ENCODE data around the gene DLG4.
"Not testable (repeated sequence)": the region's sequence is repeated elsewhere in the genome, so short reads cannot be mapped to it uniquely, and the experiment has no call there.

DLG4 gene

DNA sequence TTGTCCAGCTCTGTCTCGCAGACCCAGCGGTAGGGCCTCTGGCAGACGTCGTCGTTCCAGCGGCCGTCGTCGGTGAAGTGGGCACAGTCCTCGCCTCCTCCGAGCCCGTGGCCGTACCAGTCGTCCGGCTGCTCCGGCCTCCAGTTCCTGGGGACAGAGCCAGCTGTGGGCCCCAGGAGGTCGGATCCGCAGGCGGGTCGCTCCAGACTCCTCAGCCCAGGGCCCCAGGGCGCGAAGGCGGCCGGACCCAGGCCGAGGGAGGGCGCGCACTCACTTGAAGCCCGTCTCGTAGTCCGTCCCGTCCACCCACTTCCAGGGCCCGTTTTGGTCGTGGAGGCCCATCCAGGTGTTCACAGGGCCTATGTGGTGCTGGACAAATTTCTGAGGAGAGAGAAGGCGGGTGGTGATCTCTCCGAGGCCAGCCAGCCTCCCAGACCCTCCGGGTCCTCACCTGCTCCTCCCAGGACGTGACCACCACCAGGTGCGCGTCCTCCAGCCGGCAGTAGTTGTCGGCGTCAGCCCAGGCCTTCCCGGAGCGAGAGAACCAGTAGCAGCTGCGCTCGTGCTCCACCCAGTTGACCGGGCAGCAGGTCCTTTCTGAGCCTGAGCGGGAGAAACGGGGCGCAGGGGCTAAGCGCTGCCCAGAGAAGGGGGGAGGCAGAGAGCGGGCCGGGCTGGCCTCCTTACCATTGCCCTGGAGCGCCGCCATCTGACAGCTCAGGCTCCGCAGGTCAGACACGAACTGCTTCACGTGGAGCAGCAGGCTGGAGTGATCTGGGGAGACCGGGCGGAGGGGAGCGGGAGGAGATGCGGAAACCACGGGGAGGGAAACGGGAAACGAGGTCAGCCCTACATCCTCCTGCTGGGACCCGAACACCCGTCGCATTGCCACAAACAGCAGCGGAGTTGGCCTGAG, 45.7 kb downstream of the DLG4 start:
- H3K36me3 ChIP-seq (ENCODE audit: control insufficient read depth, insufficient read depth, low read length) = no peaks in the 10 kb centered on the region
- H3K27ac ChIP-seq (ENCODE audit: low read depth, low read length, severe bottlenecking) = no peak overlapping the region
- 86 to 89% methylated on average over 55 to 58 of the region's 69 CpGs for WGBS, 2 experiments (ENCODE audit: insufficient coverage in 2 of 2)
- H3K4me1 ChIP-seq (ENCODE audit: control insufficient read depth, insufficient read depth, low read length, poor library complexity, severe bottlenecking) = peaks cover 4% of the 10 kb centered on the region
- no peak overlapping the region for H3K4me3 ChIP-seq (ENCODE audit: extremely low read depth, insufficient read depth, low read length, poor library complexity, severe bottlenecking)
- no peaks in the 10 kb centered on the region for H3K9me3 ChIP-seq (ENCODE audit: control insufficient read depth, low read length)

DNA sequence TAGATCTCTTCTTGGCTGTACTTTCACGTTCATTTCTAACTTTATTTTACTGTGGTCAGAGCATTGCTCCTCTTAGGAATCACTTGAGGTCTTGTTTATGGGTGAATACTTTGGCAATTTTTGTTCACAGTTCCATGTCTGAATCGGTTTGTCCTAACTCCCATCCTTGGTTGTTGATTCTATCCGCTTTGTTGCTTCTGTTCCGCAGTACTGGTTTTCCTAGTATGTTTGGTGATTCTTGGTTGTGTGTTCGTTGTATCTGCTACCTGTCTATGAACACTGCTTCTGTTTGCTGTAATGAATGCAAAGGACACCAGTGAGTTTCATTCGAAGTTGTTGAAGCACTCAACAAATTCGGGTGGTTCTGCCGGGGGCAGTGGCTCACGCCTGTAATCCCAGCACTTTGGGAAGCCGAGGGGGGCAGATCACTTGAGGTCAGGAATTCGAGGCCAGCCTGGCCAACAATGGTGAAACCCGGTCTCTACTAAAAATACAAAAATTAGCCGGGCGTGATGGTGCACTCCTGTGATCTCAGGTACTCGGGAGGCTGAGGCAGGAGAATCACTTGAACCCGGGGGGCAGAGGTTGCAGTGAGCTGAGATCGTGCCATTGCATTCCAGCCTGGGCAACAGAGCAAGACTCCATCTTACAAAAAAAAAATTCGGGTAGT, 47.0 kb downstream of the DLG4 start:
- not testable (repeated sequence) for H3K36me3 ChIP-seq (ENCODE audit: control insufficient read depth, insufficient read depth, low read length); H3K4me3 ChIP-seq (ENCODE audit: extremely low read depth, insufficient read depth, low read length, poor library complexity, severe bottlenecking); H3K27ac ChIP-seq (ENCODE audit: low read depth, low read length, severe bottlenecking); H3K9me3 ChIP-seq (ENCODE audit: control insufficient read depth, low read length); H3K4me1 ChIP-seq (ENCODE audit: control insufficient read depth, insufficient read depth, low read length, poor library complexity, severe bottlenecking)
- 91 to 94% methylated on average over 13 to 15 of the region's 18 CpGs for WGBS, 2 experiments (ENCODE audit: insufficient coverage in 2 of 2)

DNA sequence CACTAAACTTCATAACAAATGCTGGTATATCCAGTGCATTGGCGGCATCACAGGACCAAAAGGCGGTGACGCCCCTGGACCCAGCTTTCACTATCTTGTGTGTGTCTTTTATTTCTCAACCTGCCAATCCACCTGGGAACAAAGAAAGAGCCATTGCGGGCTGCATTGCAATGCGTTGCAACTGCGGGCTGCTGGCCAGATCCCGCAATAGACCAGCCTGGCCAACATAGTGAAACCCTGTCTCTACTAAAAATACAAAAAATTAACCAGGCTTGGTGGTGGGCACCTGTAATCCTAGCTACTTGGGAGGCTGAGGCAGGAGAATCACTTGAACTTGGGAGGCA, 50.1 kb downstream of the DLG4 start:
- not testable (repeated sequence) for H3K27ac ChIP-seq (ENCODE audit: low read depth, low read length, severe bottlenecking); H3K4me3 ChIP-seq (ENCODE audit: extremely low read depth, insufficient read depth, low read length, poor library complexity, severe bottlenecking); H3K4me1 ChIP-seq (ENCODE audit: control insufficient read depth, insufficient read depth, low read length, poor library complexity, severe bottlenecking); H3K36me3 ChIP-seq (ENCODE audit: control insufficient read depth, insufficient read depth, low read length); H3K9me3 ChIP-seq (ENCODE audit: control insufficient read depth, low read length)
- WGBS, 2 experiments (ENCODE audit: insufficient coverage in 2 of 2) = 95 to 98% methylated on average over 5 to 6 of the region's 7 CpGs

DNA sequence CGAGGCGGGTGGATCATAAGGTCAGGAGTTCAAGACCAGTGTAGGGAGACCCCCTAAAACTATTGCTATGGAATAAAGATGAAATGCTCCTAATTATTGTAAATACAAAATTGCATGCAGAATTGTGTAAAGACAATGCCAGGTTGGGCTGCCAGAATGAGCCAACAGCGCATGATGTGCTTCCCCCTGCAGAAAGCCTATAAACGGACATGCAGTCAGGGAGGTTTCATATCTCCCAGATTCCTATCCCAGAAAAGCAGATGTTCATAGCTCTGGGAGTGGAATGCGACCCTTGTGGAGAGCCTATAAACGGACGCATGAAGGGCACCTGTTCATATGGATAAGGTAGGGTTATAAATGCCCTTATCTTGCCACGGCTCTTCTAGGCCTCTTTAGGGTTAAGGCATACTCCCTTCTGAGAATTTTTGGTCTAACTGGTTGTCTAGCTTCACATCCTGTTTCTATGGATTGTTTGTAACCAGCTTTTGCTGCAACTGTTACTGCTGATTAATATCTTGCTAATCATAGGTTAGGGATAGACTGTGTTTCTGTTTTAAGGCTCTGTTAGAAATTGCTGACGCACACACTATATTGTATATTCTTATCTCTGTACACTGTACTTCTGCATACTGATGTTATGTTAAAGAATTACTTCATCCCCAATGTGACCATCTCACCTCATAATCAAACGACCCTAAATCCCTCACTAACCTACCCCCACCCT, 50.6 kb downstream of the DLG4 start:
- H3K27ac ChIP-seq (ENCODE audit: low read depth, low read length, severe bottlenecking); H3K9me3 ChIP-seq (ENCODE audit: control insufficient read depth, low read length); H3K4me3 ChIP-seq (ENCODE audit: extremely low read depth, insufficient read depth, low read length, poor library complexity, severe bottlenecking); H3K36me3 ChIP-seq (ENCODE audit: control insufficient read depth, insufficient read depth, low read length); H3K4me1 ChIP-seq (ENCODE audit: control insufficient read depth, insufficient read depth, low read length, poor library complexity, severe bottlenecking): not testable (repeated sequence)
- 50 to 93% methylated on average over 1 to 5 of the region's 10 CpGs for WGBS, 2 experiments (ENCODE audit: insufficient coverage in 2 of 2)

DNA sequence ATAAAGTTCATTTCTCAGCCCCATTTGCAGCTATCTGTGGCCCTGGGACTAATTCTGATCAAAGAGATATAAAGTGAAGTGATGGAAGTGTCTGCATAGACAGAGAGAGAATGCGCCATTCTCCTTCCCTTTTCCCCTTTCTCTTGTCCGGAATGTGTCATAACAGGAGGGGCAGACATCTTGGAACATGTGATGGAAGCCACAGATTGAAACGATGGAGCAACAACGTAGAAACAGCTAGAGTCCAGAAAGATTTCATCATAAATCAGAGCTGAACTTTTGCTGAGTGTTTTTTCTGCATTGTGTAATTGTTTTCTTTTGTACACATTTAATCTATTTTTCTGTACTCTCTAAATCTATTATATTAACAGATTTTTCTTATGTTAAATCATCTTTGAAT, 51.8 kb downstream of the DLG4 start:
- no peaks in the 10 kb centered on the region for H3K4me1 ChIP-seq (ENCODE audit: control insufficient read depth, insufficient read depth, low read length, poor library complexity, severe bottlenecking)
- no peaks in the 10 kb centered on the region for H3K9me3 ChIP-seq (ENCODE audit: control insufficient read depth, low read length)
- H3K36me3 ChIP-seq (ENCODE audit: control insufficient read depth, insufficient read depth, low read length) = no peaks in the 10 kb centered on the region
- no peak overlapping the region for H3K4me3 ChIP-seq (ENCODE audit: extremely low read depth, insufficient read depth, low read length, poor library complexity, severe bottlenecking)
- H3K27ac ChIP-seq (ENCODE audit: low read depth, low read length, severe bottlenecking) = no peak overlapping the region
- 83 to 100% methylated on average over 2 to 4 of the region's 4 CpGs for WGBS, 2 experiments (ENCODE audit: insufficient coverage in 2 of 2)

DNA sequence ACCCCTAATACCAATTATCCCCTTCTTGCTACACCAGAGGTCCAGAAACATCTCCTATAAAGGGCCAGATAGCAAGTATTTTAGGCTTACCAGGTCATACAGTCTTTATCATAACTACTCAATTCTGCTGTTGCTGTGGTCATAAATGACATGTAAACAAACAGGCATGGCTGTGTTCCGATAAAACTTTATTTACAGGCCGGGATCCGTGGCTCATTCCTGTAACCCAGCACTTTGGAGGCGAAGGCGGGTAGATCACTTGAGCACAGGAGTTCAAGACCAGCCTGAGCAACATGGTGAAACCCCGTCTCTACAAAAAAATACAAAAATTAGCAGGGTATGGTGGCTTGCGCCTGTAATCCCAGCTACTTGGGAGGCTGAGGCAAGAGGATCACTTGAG, 52.8 kb downstream of the DLG4 start:
- Histone ChIP-seq H3K4me3 (ENCODE audit: extremely low read depth, insufficient read depth, low read length, poor library complexity, severe bottlenecking) (no peak overlapping the region), H3K36me3 (ENCODE audit: control insufficient read depth, insufficient read depth, low read length) (no peaks in the 10 kb centered on the region), H3K27ac (ENCODE audit: low read depth, low read length, severe bottlenecking) (no peak overlapping the region), H3K9me3 (ENCODE audit: control insufficient read depth, low read length) (no peaks in the 10 kb centered on the region), H3K4me1 (ENCODE audit: control insufficient read depth, insufficient read depth, low read length, poor library complexity, severe bottlenecking) (no peaks in the 10 kb centered on the region)
- 95 to 96% methylated on average over 6 to 7 of the region's 7 CpGs for WGBS, 2 experiments (ENCODE audit: insufficient coverage in 2 of 2)

DNA sequence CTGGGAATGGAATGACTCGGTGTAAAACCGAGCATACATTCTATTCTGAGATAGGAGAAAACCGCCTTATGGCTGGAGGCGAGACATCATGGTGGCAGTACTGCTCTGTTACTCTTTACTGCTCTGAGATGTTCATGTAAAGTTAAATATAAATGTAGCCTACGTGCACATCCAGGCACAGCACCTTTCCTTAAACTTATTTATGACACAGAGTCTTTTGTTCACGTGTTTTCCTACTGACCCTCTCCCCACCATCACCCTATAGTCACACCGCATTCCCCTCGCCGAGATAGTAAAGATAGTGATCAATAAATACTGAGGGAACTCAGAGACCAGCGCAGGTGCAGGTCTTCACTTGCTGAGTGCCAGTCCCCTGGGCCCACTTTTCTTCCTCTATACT, 60.1 kb downstream of the DLG4 start:
- not testable (repeated sequence) for H3K36me3 ChIP-seq (ENCODE audit: control insufficient read depth, insufficient read depth, low read length); H3K27ac ChIP-seq (ENCODE audit: low read depth, low read length, severe bottlenecking); H3K4me1 ChIP-seq (ENCODE audit: control insufficient read depth, insufficient read depth, low read length, poor library complexity, severe bottlenecking); H3K4me3 ChIP-seq (ENCODE audit: extremely low read depth, insufficient read depth, low read length, poor library complexity, severe bottlenecking); H3K9me3 ChIP-seq (ENCODE audit: control insufficient read depth, low read length)
- WGBS, 2 experiments (ENCODE audit: insufficient coverage in 2 of 2) = 79 to 83% methylated on average over 3 to 6 of the region's 10 CpGs

DNA sequence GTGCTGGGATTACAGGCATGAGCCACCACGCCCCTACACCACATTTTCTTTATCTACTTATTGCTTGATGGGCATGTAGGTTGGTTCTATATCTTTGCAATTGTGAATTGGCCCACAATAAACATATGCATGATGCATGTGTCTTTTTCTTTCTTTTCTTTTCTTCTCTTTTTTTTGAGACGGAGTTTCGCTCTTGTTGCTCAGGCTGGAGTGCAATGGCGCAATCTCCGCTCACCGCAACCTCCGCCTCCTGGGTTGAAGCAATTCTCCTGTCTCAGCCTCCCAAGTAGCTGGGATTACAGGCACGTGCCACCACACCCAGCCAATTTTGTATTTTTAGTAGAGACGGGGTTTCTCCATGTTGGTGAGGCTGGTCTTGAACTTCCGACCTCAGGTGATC, 61.2 kb downstream of the DLG4 start:
- not testable (repeated sequence) for H3K27ac ChIP-seq (ENCODE audit: low read depth, low read length, severe bottlenecking); H3K4me1 ChIP-seq (ENCODE audit: control insufficient read depth, insufficient read depth, low read length, poor library complexity, severe bottlenecking); H3K4me3 ChIP-seq (ENCODE audit: extremely low read depth, insufficient read depth, low read length, poor library complexity, severe bottlenecking); H3K36me3 ChIP-seq (ENCODE audit: control insufficient read depth, insufficient read depth, low read length); H3K9me3 ChIP-seq (ENCODE audit: control insufficient read depth, low read length)
- WGBS, 2 experiments (ENCODE audit: insufficient coverage in 2 of 2) = 90 to 100% methylated on average over 6 to 9 of the region's 10 CpGs

DNA sequence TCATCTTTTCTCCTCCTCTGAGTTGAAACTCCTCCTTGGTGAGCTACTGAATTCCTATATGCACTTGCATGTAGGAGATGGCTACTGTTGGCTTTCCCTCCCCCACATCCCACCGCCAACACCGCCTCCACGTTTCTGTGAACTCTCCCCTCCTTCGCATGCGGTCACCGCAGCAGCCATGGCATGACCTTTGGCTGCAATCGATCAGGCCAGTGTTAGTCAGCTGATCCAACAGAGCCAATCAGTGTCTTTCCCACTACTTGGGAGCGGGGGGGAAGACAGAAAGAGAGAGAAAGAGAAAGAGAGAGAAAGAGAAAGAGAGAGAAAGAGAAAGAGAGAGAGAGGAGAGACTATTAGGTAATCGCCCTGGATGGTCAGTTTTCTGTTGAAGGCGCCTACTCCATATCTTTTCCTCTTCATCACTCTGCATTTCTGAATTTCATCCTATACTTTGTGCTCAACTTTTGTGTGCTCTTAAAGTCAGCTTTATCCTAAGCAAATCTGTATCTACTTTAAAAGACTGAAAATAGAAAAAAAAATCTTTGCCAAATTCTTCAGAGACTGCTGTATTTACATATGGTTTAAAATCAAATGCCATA, 63.2 kb downstream of the DLG4 start:
- no peaks in the 10 kb centered on the region for H3K4me1 ChIP-seq (ENCODE audit: control insufficient read depth, insufficient read depth, low read length, poor library complexity, severe bottlenecking)
- no peak overlapping the region for H3K27ac ChIP-seq (ENCODE audit: low read depth, low read length, severe bottlenecking)
- no peak overlapping the region for H3K4me3 ChIP-seq (ENCODE audit: extremely low read depth, insufficient read depth, low read length, poor library complexity, severe bottlenecking)
- no peaks in the 10 kb centered on the region for H3K9me3 ChIP-seq (ENCODE audit: control insufficient read depth, low read length)
- no peaks in the 10 kb centered on the region for H3K36me3 ChIP-seq (ENCODE audit: control insufficient read depth, insufficient read depth, low read length)
- 74 to 92% methylated on average over 2 to 6 of the region's 10 CpGs for WGBS, 2 experiments (ENCODE audit: insufficient coverage in 2 of 2)

DNA sequence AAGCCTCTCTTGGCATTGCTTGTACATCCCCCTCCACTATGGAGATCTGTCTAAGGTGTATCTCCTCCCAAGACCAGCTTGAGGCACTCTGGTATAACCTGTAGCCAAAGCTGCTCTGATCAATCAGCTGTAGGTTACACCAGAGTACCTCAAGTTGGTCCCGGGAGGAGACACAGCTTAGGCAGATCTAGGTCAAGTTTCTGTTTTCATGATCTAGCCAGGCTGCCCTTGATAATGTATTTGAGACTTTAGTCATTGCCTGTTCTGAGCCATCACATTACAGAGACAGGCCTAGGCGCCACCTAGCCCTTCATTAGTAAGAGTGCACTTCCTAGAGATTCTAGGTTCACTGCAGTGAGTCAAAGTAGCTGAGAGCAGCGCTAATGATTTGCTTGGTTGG, 71.9 kb downstream of the DLG4 start:
- WGBS, 2 experiments (ENCODE audit: insufficient coverage in 2 of 2) = 89 to 92% methylated on average over 1 to 2 of the region's 3 CpGs
- no peak overlapping the region for H3K4me3 ChIP-seq (ENCODE audit: extremely low read depth, insufficient read depth, low read length, poor library complexity, severe bottlenecking)
- no peaks in the 10 kb centered on the region for H3K9me3 ChIP-seq (ENCODE audit: control insufficient read depth, low read length)
- H3K36me3 ChIP-seq (ENCODE audit: control insufficient read depth, insufficient read depth, low read length) = no peaks in the 10 kb centered on the region
- H3K4me1 ChIP-seq (ENCODE audit: control insufficient read depth, insufficient read depth, low read length, poor library complexity, severe bottlenecking) = peaks cover 3% of the 10 kb centered on the region
- H3K27ac ChIP-seq (ENCODE audit: low read depth, low read length, severe bottlenecking) = no peak overlapping the region

Measured in mesodermal cell (in vitro differentiated cells).